GM21526 (cell line): Measurements from ENCODE around the gene MGMT.

Source experiments
- ATAC-seq: cut with Tn5 transposase; IDR thresholded peaks from one replicate; pipeline ENCODE4 v1.9.1; 2021; ENCODE audit warnings: moderate library complexity; ENCODE audit not compliant: unreplicated experiment, low FRiP score

Gene MGMT

DNA sequence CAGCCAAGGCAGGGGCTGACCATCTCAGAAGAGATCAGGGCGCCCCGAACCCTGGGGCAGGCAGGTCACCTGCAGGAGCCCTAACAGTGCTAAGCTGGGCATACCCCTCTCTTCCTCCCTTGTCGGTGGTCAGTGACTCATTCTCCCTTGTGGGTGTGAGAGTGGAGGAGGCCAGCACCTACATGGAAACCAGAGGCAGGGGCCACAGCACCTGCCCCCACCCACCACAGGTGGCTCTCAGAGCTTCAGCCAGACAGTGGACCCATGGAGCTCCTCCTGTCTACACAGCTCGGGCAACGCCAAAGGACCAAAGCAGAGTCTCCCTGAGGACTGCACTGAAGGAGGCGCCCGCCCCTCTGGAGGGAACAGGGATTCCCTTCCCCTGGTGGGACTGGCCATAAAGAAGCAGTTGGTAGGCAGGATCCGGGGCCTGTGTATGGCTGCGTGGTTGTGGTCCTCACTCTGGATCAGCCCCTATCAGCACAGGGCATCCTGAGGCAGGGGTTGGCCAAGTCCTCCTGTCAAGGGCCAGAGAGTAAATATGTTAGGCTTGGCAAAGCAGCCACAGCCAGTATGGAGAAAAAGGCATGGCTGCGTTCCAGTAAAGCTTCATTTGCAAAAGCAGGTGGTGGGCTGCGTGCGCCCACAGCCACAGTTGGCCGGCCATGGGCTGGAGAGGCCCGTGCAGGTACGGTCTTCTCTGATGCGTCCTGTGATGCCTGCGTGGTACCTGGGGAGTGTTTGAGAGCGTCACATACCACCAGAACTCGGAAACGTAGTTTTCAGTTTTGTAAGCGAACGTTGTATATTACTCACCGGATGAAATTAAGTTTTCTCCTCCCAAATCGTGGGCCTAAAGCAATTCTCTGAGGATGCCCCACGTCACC is 298.9 kb downstream of the MGMT start:
- no peak for ATAC-seq

DNA sequence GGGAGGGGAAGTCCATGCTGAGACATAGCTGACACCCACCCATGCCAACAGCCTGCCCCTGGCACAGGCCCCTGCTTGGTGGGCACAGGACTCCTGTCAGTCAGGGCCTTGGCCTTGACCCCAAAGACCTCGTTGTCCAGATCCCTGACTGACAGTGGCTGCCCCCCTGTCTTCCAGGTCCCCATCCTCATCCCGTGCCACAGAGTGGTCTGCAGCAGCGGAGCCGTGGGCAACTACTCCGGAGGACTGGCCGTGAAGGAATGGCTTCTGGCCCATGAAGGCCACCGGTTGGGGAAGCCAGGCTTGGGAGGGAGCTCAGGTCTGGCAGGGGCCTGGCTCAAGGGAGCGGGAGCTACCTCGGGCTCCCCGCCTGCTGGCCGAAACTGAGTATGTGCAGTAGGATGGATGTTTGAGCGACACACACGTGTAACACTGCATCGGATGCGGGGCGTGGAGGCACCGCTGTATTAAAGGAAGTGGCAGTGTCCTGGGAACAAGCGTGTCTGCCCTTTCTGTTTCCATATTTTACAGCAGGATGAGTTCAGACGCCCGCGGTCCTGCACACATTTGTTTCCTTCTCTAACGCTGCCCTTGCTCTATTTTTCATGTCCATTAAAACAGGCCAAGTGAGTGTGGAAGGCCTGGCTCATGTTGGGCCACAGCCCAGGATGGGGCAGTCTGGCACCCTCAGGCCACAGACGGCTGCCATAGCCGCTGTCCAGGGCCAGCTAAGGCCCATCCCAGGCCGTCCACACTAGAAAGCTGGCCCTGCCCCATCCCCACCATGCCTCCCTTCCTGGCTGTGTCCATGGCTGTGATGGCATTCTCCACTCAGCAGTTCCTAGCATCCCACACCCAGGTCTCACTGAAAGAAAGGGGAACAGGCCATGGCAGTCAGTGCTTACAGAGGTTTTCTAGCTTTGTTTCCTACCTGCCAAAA is 299.8 kb downstream of the MGMT start:
- no peak for ATAC-seq

DNA sequence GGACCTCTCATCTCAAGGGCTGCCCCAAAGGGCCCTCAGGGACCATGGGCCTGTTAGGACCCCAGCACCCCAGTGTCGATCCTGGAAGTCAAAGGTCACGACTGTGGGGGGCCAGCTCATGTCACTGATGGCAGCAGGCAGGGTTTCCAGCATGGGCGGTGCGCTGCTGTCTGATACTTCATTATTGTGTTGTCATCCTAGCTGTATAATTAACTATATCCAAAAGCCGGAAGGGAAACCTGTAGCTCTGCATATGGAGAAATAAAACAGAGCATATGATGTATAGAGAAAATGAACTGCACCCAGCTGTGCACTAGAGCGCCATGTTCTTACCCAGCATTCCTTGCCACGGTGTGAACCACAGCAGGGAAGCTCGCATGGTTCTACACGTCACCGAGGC is 300.7 kb downstream of the MGMT start:
- ATAC-seq, result no peak

DNA sequence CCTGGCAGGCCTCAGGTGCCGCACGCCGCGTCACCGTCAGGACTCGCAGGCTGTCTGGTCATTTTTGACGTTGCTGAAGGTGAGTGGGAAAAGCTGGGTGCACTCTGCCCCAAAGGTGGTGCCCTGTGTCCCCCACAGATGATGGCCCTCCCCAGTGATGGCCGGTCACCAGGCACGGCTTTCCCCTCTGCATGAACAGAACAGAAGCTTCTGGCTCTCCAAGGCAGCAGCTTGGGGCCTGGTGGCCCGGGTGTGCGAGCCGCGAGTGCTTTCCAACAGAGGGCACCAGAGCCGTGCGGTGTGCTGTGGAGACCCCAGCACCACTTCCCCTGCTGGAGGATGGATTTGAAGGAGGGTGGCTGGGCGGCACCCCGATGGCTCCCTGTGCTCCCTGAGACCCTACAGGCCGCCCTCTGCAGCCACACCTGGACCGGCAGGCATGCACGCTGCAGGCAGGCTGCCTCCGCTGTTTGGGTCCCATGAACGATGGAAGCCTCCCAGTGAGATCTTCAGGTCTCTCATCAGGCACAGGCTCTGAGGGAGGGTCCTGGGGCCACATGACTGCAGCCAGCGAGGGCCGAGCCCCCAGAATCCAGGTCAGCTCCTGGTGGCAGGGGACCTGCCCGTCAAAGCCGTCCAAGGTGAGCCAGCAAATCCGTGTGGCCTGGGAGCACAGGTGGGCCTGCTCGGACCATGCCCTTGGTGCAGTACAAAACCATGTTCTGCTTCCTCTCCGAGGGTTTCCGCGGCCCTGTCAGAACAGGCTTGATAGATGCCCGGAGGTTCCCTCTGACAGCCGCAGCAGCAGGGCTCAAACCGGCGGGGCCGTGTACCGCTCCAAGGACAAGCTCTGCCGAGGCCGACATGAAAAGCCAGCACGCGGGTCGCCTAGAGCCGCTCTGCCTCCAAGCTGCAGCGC is 301.7 kb downstream of the MGMT start:
- no peak for ATAC-seq

DNA sequence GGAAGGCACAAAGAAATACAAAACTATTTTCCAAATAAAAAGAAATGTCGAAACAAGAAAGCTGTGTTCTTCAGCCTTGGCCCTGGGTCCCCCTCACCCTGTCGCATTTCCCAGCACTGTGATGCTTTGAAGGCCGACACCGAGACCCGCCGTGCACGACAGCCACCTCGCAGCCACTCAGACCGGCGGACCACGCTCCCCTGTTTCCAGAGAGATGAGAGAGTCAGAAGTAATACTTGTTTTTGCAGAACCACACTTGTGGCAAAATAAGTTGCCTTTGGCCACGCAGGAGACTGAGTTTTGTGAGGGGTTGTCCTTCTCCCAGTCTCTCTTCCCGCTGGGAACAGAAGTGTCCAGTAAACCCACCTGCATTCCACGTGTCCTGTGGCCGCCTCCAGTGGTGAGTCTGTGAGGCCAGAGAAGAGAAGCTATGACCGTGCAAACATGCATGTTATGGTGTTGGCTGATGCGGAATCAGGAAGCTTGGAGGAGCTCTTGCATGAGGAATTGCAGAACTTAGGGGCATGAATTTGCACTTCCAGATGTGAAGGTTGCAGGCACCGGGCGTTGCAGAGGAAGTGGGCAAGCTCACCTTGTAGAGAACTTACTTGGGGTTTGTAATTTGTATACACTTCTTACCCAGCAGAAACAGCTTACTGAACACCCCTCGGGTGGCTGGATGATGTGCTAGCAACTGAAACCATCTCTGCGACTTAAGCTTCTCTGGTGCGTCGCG is 302.5 kb downstream of the MGMT start:
- no peak for ATAC-seq

DNA sequence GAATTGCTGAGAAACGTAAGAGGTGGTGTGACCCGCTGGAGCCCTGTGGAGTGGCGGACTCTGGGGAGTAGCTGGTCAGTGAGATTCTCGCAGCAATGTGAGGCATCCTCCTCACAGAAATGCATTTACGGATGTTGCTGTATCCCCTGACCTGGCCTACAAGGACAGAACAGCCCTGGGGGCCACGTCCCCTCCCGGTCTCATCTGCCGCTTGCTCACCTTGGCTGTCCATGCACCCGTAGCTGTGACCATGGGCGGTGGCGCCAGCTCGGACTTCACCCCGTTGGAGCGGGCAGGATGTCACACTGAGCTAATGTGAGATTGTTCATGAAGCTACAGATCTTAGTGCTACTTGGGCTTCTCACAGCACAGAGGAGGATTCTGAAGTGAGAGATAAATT is 303.2 kb downstream of the MGMT start:
- no peak for ATAC-seq

DNA sequence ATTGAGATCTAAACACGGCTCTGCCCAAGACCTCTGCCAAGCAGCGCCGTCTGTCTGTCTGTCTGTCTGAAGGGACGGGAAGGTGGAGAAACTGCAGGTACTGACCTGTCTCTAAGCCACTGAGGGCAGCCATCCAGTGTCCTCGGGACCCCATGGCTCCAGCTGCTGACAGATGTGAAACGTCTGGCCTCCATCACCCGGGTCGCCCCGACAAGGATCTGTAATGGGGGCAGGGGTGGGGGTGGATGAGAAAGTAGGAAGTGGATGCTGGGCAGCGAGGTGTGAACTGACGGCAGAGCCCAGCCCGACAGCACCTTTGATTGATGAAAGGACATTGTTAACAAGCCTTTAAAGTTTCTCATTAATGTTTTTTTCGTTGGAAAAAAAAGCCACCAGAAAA is 304.0 kb downstream of the MGMT start:
- ATAC-seq, result no peak

DNA sequence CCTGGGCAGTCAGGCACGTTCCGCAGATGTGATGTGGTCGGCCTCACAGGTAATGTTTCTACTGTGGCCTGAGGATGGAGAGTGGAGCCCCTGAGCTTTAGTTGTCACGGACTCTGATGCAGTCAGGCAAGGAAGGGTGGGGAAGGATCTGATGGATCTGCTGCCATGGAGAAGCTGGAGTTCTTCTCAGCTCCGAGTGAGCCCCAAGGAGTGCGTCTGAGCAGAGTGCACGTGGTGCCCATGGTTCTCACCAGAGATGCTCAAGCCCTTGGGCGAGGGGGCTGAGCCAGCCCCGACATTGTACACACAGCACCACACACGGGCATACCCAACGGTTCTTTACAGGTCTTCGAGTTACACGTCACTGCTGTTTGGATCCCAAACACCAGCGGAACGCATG is 304.5 kb downstream of the MGMT start:
- ATAC-seq, result no peak

DNA sequence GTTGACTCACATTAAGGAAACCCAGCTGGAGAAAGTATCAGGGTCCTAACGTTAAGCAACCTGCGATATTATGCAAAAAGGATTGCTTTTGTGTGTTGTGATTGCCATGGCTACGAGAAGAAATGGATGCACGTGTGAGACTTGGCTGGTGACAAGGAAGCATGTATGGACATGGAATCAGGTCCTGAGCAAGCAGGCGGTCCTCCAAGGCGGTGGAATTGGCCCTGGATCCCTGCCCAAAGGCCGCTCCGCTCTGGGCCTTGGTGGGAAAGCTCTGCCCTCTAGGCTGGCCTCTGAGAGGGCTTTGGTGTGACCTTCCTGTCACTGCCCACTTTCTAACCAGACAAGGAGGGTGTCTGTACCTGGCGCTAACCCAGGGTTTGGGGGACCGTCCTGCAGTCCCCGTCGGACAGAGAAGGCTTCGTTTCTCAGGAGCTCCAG is 305.0 kb downstream of the MGMT start:
- ATAC-seq, result no peak

DNA sequence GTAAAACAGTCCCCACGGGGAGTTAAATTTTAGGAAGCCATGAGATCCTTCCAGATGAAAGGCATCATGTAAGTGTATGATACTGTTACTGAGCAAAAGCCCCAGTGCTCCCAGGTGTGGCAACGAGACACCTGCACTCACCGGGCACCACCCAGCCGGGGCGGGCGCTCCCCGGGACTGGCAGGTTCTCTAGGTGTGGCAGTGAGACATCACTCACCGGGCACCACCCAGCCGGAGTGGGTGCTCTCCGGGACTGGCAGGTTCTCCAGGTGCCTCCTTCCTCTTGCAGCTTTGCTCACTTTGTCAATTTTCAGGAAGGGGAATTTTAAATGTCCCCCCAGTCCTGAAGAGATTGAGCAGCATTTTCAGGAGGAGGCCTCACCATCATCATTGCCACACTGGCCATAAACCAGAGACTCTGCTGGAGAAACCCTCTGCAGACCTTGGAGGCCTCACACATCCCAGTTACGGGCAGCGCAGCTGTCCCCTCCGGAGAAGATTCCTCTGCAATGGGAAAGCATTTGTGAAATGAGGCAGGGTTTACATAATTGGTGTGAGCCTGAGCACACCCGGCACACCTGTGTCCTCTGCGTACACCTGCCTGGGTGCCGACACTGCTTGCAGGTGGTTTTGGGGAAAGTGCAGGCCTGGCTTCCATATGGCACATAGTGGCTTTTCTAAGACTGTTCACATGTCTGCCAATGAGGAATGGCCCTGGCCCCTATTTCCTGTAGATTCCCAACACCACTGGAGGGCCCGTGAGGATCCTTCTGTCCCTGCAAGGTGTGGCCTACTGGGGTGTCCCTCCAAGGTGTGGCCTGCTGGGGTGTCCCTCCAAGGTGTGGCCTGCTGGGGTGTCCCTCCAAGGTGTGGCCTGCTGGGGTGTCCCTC is 305.7 kb downstream of the MGMT start:
- no peak for ATAC-seq

DNA sequence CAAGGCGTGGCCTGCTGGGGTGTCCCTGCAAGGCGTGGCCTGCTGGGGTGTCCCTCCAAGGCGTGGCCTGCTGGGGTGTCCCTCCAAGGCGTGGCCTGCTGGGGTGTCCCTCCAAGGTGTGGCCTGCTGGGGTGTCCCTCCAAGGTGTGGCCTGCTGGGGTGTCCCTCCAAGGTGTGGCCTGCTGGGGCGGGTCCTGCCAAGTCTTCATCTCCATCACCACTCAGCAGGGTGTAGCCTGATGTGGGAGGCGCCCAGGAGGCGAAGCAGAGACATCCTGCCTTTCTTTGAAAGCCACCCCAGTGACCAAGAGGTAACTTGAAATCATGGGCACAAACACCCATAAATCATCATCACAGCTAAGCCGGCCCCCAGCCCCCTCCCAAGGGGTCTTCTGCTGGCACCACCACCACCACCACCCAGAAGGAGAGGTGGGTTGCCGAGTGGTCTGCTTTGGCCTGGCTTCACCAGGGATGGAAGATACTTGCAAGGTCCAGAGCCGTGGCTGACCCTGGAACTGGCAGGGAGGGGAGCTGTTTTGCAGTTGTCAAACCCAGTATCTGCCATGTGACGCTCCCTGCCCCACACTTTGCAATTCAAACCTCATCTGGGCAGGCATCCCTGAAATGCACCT is 306.4 kb downstream of the MGMT start:
- no peak for ATAC-seq

DNA sequence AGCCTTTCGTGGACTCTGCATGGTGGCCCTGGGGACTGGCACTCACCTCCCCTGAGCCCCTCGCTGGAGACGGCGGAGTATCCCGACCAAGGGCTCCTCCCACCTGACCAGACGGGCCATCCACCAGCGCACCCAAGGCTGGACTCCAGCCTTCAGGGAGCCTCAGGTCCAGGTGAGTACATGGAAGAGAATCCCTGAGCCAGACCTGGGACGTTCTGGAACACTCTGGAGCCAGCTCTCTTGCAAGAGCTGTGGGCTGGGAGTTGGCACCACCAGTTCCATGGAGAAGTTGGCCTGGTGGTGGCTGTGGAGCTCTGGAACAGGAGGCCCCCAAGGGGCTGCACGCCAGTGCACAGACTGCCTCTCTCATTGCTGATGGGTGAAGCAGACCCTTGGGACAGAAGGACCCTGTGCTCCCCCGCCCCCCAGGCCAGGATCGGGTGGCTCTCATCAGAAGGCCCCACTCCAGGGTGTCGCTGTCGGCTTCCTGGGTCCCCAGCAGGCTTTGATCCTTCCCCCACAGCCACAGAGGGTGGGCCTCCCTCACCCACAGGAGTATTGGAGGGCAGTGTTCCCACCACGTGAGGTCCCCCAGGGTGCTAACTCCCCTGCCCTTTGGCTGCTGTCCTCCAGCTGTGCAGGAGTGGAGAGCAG is 307.2 kb downstream of the MGMT start:
- ATAC-seq, result no peak

DNA sequence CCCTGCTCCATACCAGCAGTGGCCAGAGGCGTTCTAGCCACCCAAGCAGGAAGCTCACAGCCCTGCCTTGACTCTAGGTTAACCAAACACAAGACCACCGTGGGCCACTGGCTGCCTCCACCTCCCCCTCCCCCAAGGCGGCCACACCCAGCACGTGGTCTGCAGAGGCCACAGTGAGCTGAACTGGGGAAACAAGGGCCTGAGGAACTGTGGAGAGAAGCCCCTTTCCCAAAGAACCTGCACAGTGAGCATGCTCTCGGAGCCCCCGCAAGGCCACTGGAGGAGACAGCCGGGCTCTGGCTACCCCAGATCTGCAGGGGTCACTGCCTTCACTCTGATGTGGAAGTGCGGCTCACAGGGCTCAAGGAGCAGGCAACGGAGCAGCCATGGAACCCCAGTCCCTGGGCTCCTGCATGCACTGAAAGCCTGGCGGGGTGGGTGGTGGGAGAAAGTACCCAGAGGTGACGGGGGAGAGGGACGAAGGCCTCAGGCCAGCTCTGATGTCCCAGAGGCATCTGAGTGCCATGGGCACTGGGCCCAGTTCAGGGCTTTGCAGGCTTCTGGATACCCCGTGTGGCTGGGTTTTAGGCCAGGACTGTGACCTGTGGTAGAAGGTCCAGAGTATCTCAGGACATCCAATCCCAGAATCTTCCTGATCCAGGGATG is 307.8 kb downstream of the MGMT start:
- no peak for ATAC-seq

DNA sequence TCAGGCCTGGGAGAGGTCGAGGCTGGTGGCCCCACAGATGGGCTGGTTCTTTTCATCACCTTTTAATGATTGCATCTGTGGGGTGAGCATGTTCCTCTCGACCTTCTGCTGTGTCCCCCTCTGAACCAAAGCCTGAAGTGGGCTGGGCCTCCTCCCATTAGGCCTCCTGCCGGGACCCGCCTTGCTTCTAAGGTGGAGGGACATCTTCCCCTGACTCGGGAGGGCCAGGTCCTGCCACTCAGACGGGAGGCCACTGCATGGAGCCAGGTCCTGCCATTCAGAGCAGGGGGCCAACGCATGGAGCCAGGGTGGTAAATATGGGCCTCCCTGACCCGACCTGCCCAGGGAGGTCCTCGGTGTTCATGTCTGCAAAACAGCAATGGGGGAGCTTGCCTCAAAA is 308.6 kb downstream of the MGMT start:
- no peak for ATAC-seq

DNA sequence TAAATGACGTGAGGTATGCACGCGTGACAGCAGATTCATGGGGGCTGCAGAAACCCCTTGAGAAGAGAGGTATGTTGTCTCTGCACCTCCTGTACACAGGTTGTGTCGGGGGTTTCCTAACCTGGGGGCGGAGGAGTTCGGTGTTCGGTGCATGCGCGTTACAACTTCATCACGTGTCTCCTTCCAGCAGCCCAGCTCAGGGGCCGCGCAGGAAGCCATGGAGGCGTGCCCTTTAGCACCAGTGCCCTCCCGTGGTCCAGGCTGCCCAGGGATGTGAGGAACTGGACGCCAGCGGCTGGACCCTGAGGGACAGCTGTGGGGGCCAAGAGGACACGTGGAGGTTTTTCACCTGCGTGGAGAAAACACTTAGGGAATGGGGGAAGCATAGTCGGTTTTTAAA is 310.6 kb downstream of the MGMT start:
- ATAC-seq, result no peak

DNA sequence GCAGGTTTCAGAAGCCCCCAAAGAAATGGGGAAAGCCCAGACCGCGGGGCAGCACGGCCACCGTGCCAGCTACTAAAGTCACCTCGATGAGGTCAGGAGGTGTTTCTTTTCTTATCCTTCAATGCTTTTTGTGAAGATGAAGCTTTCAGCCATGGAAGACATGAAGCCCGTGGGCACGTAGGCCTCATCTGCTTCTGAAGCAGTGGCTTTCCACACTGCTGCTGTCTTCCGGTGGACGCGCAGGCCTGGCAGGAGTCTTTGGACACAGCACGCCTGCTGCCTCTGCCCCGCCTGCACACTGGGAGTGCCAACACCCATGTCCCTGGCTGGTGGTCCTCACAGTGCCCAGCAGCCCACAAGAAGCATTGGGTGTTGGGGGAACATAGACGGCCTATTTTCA is 311.5 kb downstream of the MGMT start:
- no peak for ATAC-seq
